Transverse colon (tissue), 4 donors: ENCODE data around the gene ARNT2. TPM values are rescaled to one million over a fixed set of nuclear protein-coding genes. Genes with fewer than 3 reads are reported as not detected.

ENCODE experiments used
- DNase-seq: peaks from one replicate; pipeline ENCODE4 v3.0.0-alpha.2; 2019
- H3K27ac ChIP-seq, 4 donors: fragments of 200-600 bp; sonication (generic); 2 replicates each; pipeline ENCODE4 v1.5.1; 2016 to 2018; ENCODE audit warnings: inconsistent platforms in 4 of 4
- H3K27me3 ChIP-seq: fragments of 200-600 bp; sonication (generic); 2 replicates; pipeline ENCODE4 v1.5.1; 2017; ENCODE audit warnings: inconsistent platforms
- H3K36me3 ChIP-seq, 4 donors: fragments of 200-600 bp; sonication (generic); 2 replicates each; pipeline ENCODE4 v1.5.1; 2017 to 2019; ENCODE audit warnings: inconsistent platforms in 4 of 4
- H3K4me1 ChIP-seq, 4 donors: fragments of 200-600 bp; sonication (generic); 2 replicates each; pipeline ENCODE4 v1.5.1; 2017 to 2020; ENCODE audit warnings: inconsistent platforms in 4 of 4
- H3K4me3 ChIP-seq, 4 donors: fragments of 200-600 bp; sonication (generic); 1 replicate in 1 of 4; 2 replicates in 3 of 4; pipeline versions ENCODE4 v1.5.1 to v1.6.1; 2017 to 2019; ENCODE audit warnings: inconsistent platforms in 4 of 4
- H3K9me3 ChIP-seq, 2 donors: fragments of 200-600 bp; sonication (generic); 2 replicates each; pipeline ENCODE4 v1.5.1; 2017 to 2019; ENCODE audit warnings: inconsistent platforms in 2 of 2
- EP300 ChIP-seq: sonication (generic); formaldehyde crosslinking; IDR thresholded peaks from one replicate; pipeline ENCODE4 v1.6.1; 2017; ENCODE audit warnings: antibody characterized with exemption, low read depth
- POLR2A ChIP-seq: fragments of 450-650 bp; IDR thresholded peaks from one replicate; pipeline ENCODE4 v1.6.1; 2016; ENCODE audit warnings: antibody characterized with exemption, mild to moderate bottlenecking, moderate library complexity
- POLR2AphosphoS5 ChIP-seq, 3 donors: sonication (generic); formaldehyde crosslinking; IDR thresholded peaks; one replicate each; pipeline ENCODE4 v1.6.1; 2016; ENCODE audit warnings: antibody characterized with exemption in 3 of 3
- WGBS, 2 donors: methylation state at CpG; one replicate each; pipeline ENCODE4 v1.1.5; 2018; ENCODE audit warnings: low coverage in 1 of 2; 5-methylcytosine and 5-hydroxymethylcytosine counted together
- in situ Hi-C, 4 donors: fragments of 200-750 bp; cut with MboI; loops; one replicate each; pipeline versions ENCODE4 v1.15.0 to v1.15.1; 2017; ENCODE audit warnings: low sequenced_read_pairs in 3 of 4, low pct_ligation_motif_present in 1 of 4, low pct_unique_long_range_greater_than_20kb in 1 of 4
- intact Hi-C: fragments of 100-400 bp; cut with DNase I; formaldehyde crosslinking; loops from one replicate; pipeline ENCODE4 v1.15.1; 2023; ENCODE audit warnings: low total_unique reads
- total RNA-seq, 4 donors: library from RNA; depleted of rRNA; stranded (reverse); fragments of >200 nt; gene quantifications; one replicate each; pipeline ENCODE4 v1.1.0, GENCODE V29; 2016
- TF ChIP-seq, protein P1 (sequence below), 5 experiments: fragments of 200-600 bp in 3 of 5; fragments of 450-650 bp in 2 of 5; sonication (generic) in 3 of 5; IDR thresholded peaks; 1 replicate in 2 of 5; 2 replicates in 3 of 5; pipeline ENCODE4 v1.5.1; 2016 to 2017; ENCODE audit warnings: antibody characterized with exemption in 5 of 5, inconsistent platforms in 3 of 5, mild to moderate bottlenecking in 2 of 5, moderate library complexity in 1 of 5

ARNT2 gene
- total RNA-seq, 4 donors from 2014 or later, result 1.9 to 4.0 (median 2.5) TPM; not detected in 1

- Histone ChIP-seq H3K9me3 (no peaks in the 10 kb centered on the region), H3K27ac (no peak overlapping the region), H3K27me3 (no peaks in the 10 kb centered on the region), H3K4me3 (no peak overlapping the region), H3K36me3 (no peaks in the 10 kb centered on the region), H3K4me1 (no peaks in the 10 kb centered on the region)
- in situ Hi-C loops, result no loop called here
- intact Hi-C loops, result no loop called here
- no peak for DNase-seq
- TF ChIP-seq EP300, result no peak
- no peak for TF ChIP-seq POLR2A
- TF ChIP-seq POLR2AphosphoS5 (IDR thresholded peaks at IDR 0.05), result no peak
- TF ChIP-seq, protein P1, sequence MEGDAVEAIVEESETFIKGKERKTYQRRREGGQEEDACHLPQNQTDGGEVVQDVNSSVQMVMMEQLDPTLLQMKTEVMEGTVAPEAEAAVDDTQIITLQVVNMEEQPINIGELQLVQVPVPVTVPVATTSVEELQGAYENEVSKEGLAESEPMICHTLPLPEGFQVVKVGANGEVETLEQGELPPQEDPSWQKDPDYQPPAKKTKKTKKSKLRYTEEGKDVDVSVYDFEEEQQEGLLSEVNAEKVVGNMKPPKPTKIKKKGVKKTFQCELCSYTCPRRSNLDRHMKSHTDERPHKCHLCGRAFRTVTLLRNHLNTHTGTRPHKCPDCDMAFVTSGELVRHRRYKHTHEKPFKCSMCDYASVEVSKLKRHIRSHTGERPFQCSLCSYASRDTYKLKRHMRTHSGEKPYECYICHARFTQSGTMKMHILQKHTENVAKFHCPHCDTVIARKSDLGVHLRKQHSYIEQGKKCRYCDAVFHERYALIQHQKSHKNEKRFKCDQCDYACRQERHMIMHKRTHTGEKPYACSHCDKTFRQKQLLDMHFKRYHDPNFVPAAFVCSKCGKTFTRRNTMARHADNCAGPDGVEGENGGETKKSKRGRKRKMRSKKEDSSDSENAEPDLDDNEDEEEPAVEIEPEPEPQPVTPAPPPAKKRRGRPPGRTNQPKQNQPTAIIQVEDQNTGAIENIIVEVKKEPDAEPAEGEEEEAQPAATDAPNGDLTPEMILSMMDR (IDR thresholded peaks at IDR 0.05), result no peak
Observed at GRCh38 chr15:80527406-80527805, 123.2 kb downstream of the ARNT2 start.

DNA sequence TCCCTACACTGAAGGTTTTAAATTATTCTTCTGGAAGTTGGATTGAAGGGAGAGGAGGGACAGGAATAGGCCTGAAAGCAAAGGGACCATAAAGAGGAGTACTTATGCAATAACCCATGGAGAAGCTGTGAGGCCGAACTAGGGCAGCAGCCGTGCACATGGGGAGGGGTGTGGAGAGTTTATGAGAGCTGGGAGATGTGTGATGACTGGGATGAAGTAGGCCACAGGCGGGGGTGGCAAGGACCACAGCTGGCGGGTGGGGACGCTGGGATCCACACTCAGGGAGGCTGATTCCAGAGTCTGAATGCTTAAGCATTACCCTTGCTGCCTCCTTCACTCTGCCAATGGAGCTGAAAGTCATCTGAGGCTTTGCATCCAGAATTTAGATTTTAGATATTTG is 123.8 kb downstream of the ARNT2 start:
- in situ Hi-C loops, result no loop called here
- no peaks in the 10 kb centered on the region for H3K4me1 ChIP-seq
- H3K9me3 ChIP-seq, result no peaks in the 10 kb centered on the region
- no peak for DNase-seq
- 83 to 92% methylated on average over 3 to 5 of the region's 5 CpGs for WGBS, 2 donors
- TF ChIP-seq EP300 (no peak), POLR2AphosphoS5 (IDR thresholded peaks at IDR 0.05) (no peak), POLR2A (no peak)
- TF ChIP-seq, protein P1 (IDR thresholded peaks at IDR 0.05), result no peak
- no peak overlapping the region for H3K4me3 ChIP-seq
- intact Hi-C loops, result no loop called here
- H3K27me3 ChIP-seq, result no peaks in the 10 kb centered on the region
- no peaks in the 10 kb centered on the region for H3K36me3 ChIP-seq
- no peak overlapping the region for H3K27ac ChIP-seq

DNA sequence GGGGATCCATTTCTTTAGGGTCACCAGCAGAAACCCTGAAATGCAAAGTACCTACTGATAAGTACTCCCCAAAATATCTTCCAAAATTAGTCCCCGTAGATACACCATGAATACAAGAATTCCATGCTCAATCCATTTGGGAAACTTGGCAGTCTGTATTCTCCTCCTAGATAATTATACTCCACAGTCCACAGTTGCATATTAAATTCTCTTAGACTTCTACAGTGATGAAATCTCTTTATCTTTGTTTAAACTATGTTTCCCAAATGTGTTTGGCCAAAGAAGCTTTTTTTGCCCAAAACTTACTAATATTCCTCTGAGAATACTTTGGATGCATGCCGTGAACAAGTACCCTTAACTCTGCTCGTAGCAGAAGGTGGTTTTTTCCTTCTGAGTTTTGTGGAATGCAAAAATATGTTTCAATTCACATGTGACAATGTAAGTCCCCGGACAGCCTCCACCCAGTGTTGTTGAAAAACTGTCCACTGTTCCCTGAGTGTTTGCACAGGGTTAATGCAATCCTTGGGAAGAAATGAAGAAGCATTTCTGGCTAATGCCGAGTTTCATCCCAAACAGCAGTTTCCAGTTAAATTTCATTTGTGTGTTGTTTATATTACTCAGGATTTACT is 126.7 kb downstream of the ARNT2 start:
- DNase-seq, result no peak
- TF ChIP-seq, protein P1 (IDR thresholded peaks at IDR 0.05), result no peak
- TF ChIP-seq POLR2A (no peak), EP300 (no peak), POLR2AphosphoS5 (IDR thresholded peaks at IDR 0.05) (no peak)
- H3K9me3 ChIP-seq, result no peaks in the 10 kb centered on the region
- in situ Hi-C loops, result no loop called here
- no peaks in the 10 kb centered on the region for H3K36me3 ChIP-seq
- 54 to 71% methylated on average over 5 of the region's 5 CpGs for WGBS, 2 donors
- H3K4me3 ChIP-seq, result no peak overlapping the region
- H3K27me3 ChIP-seq, result no peaks in the 10 kb centered on the region
- no peak overlapping the region for H3K27ac ChIP-seq
- intact Hi-C loops, result no loop called here
- no peaks in the 10 kb centered on the region for H3K4me1 ChIP-seq

DNA sequence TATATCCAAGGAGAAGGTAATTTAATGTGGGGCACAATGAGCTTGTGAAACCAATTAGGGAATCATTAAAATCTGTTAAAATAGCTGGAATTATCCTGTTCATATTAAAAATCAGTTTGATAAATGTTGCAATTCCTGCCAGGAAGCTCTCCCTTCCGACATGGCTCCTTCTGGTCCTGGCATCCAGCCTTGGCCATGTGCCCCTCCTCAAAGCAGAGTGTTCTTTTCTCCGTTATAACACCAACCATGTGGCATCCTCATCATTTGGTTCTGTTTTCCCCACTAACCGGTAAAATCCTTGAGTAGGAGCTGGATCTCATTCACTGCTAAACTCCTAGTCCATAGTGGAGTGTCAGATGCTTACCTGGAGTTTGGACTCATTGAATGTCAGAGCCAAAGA is 127.2 kb downstream of the ARNT2 start:
- Histone ChIP-seq H3K9me3 (no peaks in the 10 kb centered on the region), H3K27ac (no peak overlapping the region), H3K27me3 (no peaks in the 10 kb centered on the region), H3K4me1 (no peaks in the 10 kb centered on the region), H3K4me3 (no peak overlapping the region), H3K36me3 (no peaks in the 10 kb centered on the region)
- TF ChIP-seq, protein P1 (IDR thresholded peaks at IDR 0.05), result no peak
- TF ChIP-seq POLR2AphosphoS5 (IDR thresholded peaks at IDR 0.05) (no peak), EP300 (no peak), POLR2A (no peak)
- in situ Hi-C loops, result no loop called here
- WGBS, 2 donors, result 82 to 84% methylated on average over 3 of the region's 3 CpGs
- intact Hi-C loops, result no loop called here
- no peak for DNase-seq
